HG03520 (cell line): ENCODE results near the gene FCER2.
"Not testable (repeated sequence)": the region's sequence is repeated elsewhere in the genome, so short reads cannot be mapped to it uniquely, and the experiment has no call there.

Experiments used
- ATAC-seq: cut with Tn5 transposase; IDR thresholded peaks from one replicate; pipeline ENCODE4 v1.9.1; 2021; ENCODE audit warnings: mild to moderate bottlenecking, moderate library complexity; ENCODE audit not compliant: unreplicated experiment

The FCER2 gene, protein sequence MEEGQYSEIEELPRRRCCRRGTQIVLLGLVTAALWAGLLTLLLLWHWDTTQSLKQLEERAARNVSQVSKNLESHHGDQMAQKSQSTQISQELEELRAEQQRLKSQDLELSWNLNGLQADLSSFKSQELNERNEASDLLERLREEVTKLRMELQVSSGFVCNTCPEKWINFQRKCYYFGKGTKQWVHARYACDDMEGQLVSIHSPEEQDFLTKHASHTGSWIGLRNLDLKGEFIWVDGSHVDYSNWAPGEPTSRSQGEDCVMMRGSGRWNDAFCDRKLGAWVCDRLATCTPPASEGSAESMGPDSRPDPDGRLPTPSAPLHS

GRCh38 chr19:7701654-7702457 is at the start of gene FCER2:
TSS of gene FCER2 (minus strand) at chr19:7702131. CDS start at chr19:7699760, 2,371 bp downstream.
- no peak for ATAC-seq

DNA sequence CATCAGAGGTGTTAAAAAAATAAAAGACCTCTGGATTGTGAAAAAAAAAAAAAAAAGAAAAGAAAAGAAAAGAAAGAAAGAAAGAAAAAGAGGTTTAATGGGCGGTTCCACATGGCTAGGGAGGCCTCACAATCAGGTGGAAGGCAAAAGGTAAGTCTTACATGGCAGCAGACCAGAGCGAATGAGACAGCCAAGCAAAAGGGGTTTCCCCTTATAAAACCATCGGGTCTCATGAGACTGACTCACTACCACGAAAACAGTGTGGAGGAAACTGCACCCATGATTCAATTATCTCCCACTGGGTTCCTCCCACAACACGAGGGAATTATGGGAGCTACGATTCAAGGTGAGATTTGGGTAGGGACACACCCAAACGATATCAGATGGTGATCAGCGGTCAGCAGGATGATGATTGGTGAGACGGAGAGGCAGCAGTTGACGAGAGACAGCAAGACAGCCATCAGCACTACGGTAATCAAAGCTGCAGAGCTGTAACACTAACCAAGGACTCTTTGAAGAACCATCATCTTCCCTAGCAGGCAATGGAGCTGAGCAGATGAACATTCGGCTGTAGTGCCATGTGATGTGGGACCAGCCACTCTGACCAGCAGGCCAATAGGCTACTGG is 49.3 kb upstream of the FCER2 start:
- ATAC-seq, result no peak

GRCh38 chr19:7748756-7749155 is 46.8 kb upstream of the FCER2 start:
- ATAC-seq, result no peak

GRCh38 chr19:7748171-7748570 is 46.2 kb upstream of the FCER2 start:
- no peak for ATAC-seq

DNA sequence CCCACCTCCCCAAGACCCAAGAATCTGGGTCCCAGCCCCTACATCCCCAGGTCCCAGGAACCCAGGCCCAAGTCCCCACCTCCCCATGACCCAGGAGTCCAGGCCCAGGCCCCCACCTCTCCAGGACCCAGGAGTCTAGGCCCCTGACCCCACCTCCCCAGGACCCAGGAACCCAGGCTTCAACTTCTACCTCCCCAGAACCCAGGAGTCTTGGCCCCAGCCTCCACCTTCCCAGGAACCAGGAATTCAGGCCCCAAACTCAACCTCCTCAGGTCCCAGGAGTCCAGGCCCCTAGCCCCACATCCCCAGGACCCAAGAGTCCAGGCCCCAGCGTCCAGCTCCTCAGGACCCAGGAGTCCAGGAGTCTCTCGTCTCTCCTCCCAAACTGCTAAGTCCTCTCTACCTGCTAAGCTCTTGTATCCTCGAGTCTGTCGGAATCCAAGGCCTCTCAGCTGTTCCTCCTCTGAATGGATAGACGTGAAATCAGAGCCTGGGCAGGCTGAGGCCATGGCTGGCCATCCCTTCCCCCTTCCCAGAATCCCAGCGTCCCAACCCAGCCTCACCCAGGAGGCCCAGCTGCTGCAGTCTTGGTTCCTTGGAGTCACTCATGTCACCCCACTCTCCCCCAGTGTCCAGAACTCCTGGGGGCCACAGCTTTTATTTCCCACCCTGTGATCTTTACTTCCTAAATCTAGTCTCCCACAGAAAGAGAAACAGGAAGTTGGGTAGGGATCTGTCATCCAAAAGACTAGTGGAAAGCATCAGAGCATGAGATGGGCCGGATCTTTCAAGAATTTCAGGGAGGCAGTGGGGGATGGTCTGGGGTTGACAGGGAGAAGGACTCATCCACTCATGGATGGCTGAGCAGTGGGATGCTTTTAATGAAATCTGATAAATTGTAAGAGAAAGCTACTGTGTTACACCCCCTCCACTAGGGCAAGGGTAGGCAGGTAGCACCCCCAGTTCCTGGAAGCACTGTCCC is 45.3 kb upstream of the FCER2 start, which contains the start of gene CD209:
Gene CD209 (minus strand): TSS at position 632 of the 982 bp plus-strand sequence. CDS start 23 bp downstream, at position 609.
- ATAC-seq, result no peak

- ATAC-seq, result not testable (repeated sequence)
These were observed 44.4 kb upstream of the FCER2 start for GRCh38 chr19:7746306-7746705.

DNA sequence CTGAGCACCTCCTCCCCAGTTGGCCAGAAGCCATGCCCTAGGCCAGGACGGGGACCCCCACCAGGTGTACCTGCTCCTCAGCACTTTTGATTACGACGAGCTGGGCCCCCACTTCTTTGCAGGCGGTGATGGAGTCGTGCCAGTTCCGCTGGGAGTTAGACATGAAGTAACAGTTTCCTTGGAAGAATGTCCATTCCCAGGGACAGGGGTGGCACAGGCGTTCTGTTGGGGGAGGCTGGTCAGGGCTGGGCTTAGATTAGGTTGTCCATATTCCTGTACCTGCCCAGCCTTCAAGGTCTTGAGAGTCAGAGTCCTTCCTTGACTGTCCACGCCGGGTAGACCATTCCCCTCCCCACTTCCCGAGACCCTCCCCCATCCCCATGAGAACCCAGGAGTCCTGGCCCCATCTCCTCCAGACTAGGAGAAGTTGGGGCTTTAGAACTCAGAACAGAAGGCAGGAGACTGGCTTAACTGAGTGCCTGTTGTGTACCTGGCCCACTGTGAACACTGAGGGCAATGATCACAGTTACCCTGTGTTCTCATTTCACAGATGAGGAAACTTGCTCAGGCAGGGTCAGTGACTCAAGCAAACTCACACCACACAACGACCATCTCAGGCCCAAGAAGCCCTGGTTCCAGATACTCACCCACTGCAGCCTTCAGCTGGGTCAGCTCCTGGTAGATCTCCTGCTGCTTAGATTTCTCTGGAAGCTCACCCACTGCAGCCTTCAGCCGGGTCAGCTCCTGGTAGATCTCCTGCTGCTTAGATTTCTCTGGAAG is 43.1 kb upstream of the FCER2 start:
- no peak for ATAC-seq

DNA sequence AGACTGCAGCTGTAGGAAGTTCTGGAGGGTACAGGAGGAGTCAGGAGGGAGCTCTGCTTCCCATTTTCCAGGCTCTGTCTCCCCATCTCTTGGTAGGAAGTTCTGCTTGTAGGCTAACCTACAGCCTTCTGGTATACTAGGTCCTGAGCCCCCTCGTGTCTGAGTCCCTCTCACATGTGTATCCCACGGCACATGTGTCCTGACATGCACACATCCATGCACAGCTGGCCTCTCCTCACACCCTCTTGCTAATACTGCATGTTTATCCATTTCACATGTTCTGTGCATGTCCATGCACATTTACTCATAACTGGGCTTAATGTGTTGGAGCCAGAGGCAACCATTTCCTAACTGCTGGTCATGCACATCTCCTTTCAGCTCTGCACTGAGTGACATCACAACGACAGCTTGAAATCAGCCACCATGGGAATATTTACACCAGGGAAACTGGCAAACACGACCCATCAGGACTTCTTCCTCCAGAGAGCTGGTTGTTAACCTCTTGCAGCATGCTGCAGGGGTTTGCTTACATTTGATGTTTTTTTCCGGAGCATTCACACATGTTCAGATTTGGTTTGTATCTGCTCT is 42.4 kb upstream of the FCER2 start:
- ATAC-seq, result no peak

- ATAC-seq, result no peak
These were observed 41.5 kb upstream of the FCER2 start for GRCh38 chr19:7743425-7743841.

DNA sequence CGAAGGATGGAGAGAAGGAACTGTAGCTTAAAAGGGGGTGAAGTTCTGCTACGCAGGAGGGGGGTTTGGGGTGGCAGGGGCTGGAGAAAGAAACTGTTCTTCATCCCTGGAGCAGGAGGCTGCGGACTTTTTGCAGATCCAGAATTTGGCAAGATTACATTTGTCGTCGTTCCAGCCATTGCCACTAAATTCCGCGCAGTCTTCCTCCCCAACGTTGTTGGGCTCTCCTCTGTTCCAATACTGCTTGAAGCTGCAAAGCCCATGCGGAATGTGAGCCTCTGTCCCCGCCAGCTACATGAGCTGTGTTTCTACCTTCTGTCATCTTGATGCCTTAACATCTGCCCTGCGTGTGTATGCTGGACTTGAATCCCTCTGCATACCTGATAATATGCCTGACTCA is 41.1 kb upstream of the FCER2 start:
- no peak for ATAC-seq

DNA sequence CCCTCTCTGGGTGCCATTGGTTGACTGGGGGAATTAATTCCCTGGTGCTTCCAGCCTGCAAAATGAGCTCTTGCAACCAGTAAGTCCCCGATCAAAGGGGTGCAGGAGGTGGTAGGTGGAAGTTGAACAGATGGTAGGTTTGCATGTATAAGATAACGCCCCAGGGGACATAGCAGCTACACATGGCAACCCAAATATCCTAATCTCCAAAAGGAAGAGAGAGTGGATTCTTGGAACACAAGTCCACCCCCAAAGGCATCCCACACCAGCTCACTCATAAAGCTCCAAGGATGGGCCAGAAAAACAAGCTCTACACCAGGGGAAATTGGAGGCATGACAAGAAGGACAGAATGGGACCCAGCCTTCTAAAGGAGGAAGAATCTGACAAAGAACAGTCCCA is 40.6 kb upstream of the FCER2 start:
- ATAC-seq, result no peak

DNA sequence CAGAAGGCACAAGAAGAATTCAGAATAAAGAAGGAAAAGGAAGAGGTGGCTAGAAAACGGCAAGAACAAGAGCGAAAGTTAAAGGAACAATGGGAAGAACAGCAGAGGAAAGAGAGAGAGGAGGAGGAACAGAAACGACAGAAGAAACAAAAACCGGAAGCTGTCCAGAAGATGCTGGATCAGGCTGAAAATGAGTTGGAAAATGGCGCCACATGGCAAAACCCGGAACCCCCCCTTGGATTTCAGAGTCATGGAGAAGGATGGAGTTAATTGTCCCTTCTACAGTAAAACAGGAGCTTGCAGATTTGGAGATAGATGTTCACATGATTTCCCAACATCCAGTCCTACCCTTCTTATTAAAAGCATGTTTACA is 38.7 kb upstream of the FCER2 start:
- no peak for ATAC-seq

DNA sequence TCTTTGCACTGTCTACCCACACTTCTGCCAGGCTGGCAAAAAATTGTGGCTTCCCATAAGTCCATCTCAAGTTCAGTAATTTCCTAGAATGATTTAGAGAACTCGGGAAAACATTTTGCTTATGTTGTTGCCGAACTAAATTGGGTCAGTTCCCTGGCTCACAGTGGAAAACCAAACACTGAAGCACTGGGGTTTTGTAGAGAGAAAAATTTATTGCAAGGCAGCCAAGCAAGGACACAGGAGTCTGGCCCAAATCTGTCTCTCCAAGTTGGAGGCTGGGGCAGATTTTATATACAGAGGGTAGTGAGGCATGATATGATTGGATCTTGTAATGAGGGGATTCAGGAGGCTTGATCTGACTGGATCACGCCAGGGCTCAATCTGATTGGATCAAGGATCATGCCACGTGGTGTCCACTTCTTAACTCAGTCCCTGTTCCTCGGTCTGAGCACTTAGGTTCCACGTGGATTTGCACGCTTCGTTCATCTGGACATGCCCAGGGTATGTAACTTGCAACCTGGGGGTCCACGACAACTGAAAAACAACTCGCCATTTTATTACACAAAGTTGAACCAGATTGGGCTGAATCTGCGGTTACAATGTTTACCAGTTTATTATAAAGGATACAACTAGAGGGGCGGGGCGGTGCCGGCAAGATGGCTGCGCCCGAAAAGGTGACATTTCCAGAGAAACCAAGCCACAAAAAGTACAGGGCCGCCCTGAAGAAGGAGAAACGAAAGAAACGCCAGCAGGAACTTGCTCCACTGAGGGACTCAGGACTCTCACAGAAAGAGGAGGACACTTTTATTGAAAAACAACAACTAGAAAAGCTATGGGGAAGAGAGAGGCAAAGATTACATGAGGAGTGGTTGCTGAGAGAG is 38.1 kb upstream of the FCER2 start:
- ATAC-seq, result no peak

DNA sequence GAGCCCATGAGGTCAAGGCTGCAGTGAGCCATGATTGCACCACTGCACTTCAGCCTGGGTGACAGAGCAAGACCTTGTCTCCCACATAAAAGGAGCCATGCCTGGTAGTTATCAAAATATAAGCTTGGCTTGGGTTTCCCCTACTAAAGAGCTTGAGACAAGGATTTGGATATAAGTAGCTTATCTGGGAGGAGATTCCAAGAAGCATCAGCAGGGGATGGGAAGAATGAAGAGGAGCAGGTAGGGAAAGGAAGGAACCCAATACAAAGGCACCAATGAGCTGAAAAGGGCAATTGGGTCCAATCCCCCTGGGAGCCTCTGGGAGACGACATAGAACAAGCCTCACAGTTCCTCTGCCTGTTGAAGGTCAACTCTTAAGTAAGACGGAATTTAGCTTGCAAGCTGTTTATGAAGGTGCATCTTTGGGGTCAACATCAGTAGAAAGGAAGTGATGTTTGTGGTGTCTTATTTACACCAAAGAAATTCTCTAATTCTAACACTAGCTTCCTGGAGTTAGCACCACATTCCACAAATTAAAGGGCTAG is 37.4 kb upstream of the FCER2 start:
- no peak for ATAC-seq

DNA sequence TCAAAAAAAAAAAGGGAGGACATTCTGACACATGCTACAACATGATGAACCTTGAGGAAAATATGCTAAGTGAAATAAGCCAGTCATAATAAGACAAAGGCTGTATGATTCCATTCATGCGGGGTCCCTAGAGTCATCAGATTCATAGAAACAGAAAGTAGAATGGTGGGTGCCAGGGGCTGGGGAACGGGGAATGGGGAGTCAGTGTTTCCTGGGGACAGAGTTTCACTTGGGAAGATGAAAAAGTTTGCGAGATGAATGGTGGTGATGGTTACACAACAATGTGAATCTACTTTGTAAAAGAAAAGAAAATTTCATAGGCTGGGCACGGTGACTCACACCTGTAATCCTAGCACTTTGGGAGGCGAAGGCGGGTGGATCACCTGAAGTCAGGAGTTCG is 36.1 kb upstream of the FCER2 start:
- no peak for ATAC-seq

DNA sequence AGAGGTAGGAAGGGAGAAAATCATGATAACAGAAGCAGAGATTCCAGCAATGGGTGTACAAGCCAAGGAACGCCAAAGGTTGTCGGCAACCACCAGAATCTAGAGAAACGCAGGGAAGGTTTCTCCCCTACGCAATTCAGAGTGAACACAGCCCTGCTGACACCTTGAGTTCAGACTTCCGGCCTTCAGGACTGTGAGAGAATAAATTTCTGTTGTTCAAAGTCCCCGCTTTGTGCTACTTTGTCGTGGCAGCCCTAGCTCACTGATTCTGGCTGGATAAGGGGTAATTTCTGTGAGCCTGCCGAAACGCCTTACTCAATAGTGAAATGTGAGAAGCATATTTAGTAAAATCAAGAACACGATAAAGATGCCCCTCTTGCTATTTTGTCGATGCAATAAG is 35.3 kb upstream of the FCER2 start:
- ATAC-seq, result no peak

GRCh38 chr19:7736148-7736547 is 34.2 kb upstream of the FCER2 start:
- ATAC-seq, result no peak
